ENCODE results near the gene CCDC152. TPM values are rescaled to one million over a fixed set of nuclear protein-coding genes. Genes with fewer than 3 reads are reported as not detected.
A peak's percentile ranks its signal among the peaks of the same experiment; 100 is the strongest.

The CCDC152 gene
- total and polyA plus RNA-seq, 2 of the 13 experiments (the other 11 are each of a cell fraction or from before 2014, with no cell fraction given), result 0.20 to 0.36 TPM

- ChIA-PET POLR2A (interaction anchor here (0.8 to 1.4 kb wide), 7 partner anchors 10 to 33 kb away, joined by 3 to 18 read pairs (median 4); partner anchors contain the start of gene SELENOP), CTCF (ENCODE audit: low intra/inter-chr PET ratio, low total read pairs) (no interaction called here)
- no TSS peak for BruUV-seq (replicated peaks)
- DNase-seq (ENCODE audit: low spot score) (peak; percentile 61), ATAC-seq (peak; percentile 43), FAIRE-seq (no peak)
- 32% methylated on average over 3 of the region's 3 CpGs for WGBS (ENCODE audit: low lambda C conversion rate)
- H3K27ac ChIP-seq (ENCODE audit: extremely low read length, insufficient read depth, low read length), result peak overlapping the region; percentile 41
- H4K20me1 ChIP-seq (ENCODE audit: insufficient read depth, low read length), result no peaks in the 10 kb centered on the region
- H3K9me3 ChIP-seq (ENCODE audit: low read length), result no peaks in the 10 kb centered on the region
- no peak overlapping the region for H3K9ac ChIP-seq (ENCODE audit: insufficient read depth, low read depth, low read length)
- intact Hi-C loops (cut with micrococcal nuclease; ENCODE audit: unreplicated experiment), result no loop called here
- peaks cover 74% of the 10 kb centered on the region for H3K4me1 ChIP-seq (ENCODE audit: insufficient read depth, low read length)
- H3K27me3 ChIP-seq (ENCODE audit: control insufficient read depth in 1 of 2, insufficient read depth in 2 of 2, low read length in 2 of 2), result no peaks in the 10 kb centered on the region
- H3K79me2 ChIP-seq (ENCODE audit: insufficient read depth, low read length), result peaks cover 33% of the 10 kb centered on the region
- H3K4me2 ChIP-seq (ENCODE audit: low read depth, low read length), result peak overlapping the region; percentile 59
- in situ Hi-C loops (cut with HindIII; ENCODE audit: extremely low pct_ligation_motif_present, low pct_unique_long_range_greater_than_20kb), result no loop called here
- no peak overlapping the region for H2AFZ ChIP-seq (ENCODE audit: low read length)
- no peaks in the 10 kb centered on the region for H3K36me3 ChIP-seq (replicated peaks in 1 of 2; ENCODE audit: control insufficient read depth in 1 of 2, insufficient read depth in 2 of 2, low read length in 2 of 2)
- peak overlapping the region in 1 of 3 experiments; percentile 0; a peak in 1 of 6 replicates for H3K4me3 ChIP-seq (replicated peaks in 1 of 3; ENCODE audit: insufficient read depth in 1 of 3, low read depth in 2 of 3, low read length in 3 of 3)
- TF ChIP-seq ZNF790 (CRISPR knock-in tag; IDR thresholded peaks at IDR 0.05; ENCODE audit: borderline replicate concordance) (no peak), ZNF512 (CRISPR knock-in tag; IDR thresholded peaks at IDR 0.05) (no peak), PAXIP1 (CRISPR knock-in tag; conservative IDR thresholded peaks at IDR 0.05) (0 out of 2 replicates have a peak, but pooled peaks have one; percentile 40), BCL6 (CRISPR knock-in tag; IDR thresholded peaks at IDR 0.05) (0 out of 2 replicates have a peak, but pooled peaks have one; percentile 10), PTBP1 (IDR thresholded peaks at IDR 0.05; ENCODE audit: low read depth, low read length, poor library complexity, severe bottlenecking) (no peak), HNF1B (CRISPR knock-in tag; IDR thresholded peaks at IDR 0.05) (peak; percentile 25; the same call in 1 of the 2 replicates), THAP11 (CRISPR knock-in tag; IDR thresholded peaks at IDR 0.05) (no peak), ZNF652 (CRISPR knock-in tag; IDR thresholded peaks at IDR 0.05; ENCODE audit: borderline replicate concordance, low read depth) (peak; percentile 84), ATF4 (CRISPR knock-in tag; IDR thresholded peaks at IDR 0.05) (peak in 1 of 2 experiments; percentile 90; a peak in 2 of 4 replicates), NCOR1 (IDR thresholded peaks at IDR 0.05; ENCODE audit: borderline replicate concordance, low read length) (0 out of 2 replicates have a peak, but pooled peaks have one; percentile 19), SKI (IDR thresholded peaks at IDR 0.05; ENCODE audit: partially characterized antibody) (no peak), FOXA3 (CRISPR knock-in tag; IDR thresholded peaks at IDR 0.05) (0 out of 2 replicates have a peak, but pooled peaks have one; percentile 12), MIXL1 (CRISPR knock-in tag; IDR thresholded peaks at IDR 0.05) (peak; percentile 63), ARID3A (IDR thresholded peaks at IDR 0.05; ENCODE audit: low read depth, low read length) (peak; percentile 30; the same call in 1 of the 2 replicates)
Measured at GRCh38 chr5:42843675-42844292, 87.2 kb downstream of the CCDC152 start.

Data from HepG2 (cell line).